ENCODE results near the gene PLAAT4.

DNA sequence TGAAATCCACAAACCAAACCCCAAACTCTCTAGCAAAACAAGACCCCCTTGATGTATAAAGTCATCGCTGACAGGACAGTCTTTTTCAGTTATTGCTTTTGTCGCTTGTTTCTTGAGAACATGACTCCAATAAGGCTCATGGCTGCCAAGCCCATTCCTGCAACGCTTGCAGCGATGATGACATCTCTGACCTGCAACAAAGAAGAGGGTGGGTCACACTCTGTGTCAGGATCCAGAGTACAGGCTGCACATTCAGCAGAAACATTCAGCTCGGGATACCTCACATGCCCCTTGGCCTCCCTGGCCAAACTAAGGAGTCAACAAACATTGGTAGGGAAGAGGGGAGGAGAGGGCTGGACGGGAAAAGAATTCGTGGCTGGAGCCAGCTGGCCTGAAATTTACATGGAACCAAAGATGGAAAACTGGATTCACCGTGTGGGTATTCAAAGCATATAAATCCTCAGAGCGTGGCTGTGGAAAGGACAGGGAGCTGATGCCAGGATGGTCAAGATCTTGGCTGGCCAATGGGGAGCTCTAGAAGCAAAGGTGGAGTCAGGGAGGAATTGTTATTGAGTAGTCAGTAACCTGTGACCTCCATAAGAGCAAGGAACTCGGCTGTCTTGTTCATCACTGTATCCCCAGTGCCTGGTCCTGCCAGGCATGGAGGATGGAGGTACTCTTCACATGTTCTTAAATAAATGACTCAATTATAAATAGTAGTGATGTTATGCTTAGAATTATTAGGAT lies 38.4 kb downstream of the PLAAT4 start:
- TF ChIP-seq, protein P1, sequence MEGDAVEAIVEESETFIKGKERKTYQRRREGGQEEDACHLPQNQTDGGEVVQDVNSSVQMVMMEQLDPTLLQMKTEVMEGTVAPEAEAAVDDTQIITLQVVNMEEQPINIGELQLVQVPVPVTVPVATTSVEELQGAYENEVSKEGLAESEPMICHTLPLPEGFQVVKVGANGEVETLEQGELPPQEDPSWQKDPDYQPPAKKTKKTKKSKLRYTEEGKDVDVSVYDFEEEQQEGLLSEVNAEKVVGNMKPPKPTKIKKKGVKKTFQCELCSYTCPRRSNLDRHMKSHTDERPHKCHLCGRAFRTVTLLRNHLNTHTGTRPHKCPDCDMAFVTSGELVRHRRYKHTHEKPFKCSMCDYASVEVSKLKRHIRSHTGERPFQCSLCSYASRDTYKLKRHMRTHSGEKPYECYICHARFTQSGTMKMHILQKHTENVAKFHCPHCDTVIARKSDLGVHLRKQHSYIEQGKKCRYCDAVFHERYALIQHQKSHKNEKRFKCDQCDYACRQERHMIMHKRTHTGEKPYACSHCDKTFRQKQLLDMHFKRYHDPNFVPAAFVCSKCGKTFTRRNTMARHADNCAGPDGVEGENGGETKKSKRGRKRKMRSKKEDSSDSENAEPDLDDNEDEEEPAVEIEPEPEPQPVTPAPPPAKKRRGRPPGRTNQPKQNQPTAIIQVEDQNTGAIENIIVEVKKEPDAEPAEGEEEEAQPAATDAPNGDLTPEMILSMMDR (conservative IDR thresholded peaks at IDR 0.05; ENCODE audit: low read length) = no peak
- TF ChIP-seq EZH2phosphoT487 (IDR thresholded peaks at IDR 0.05; ENCODE audit: borderline replicate concordance, low read depth, low read length) = no peak

All from OCI-LY7 (cell line).